Adrenal gland (tissue), 5 donors: ENCODE data around the gene DIAPH1.

Experiments used
- POLR2A ChIP-seq, 2 donors: fragments of 450-650 bp; IDR thresholded peaks; one replicate each; pipeline ENCODE4 v1.6.1; 2017; ENCODE audit warnings: antibody characterized with exemption in 2 of 2, mild to moderate bottlenecking in 2 of 2, moderate library complexity in 1 of 2
- TF ChIP-seq, protein P1 (sequence below), 6 experiments: fragments of 450-650 bp in 4 of 6; fragments of 200-600 bp in 2 of 6; sonication (generic) in 1 of 6; IDR thresholded peaks; 1 replicate in 5 of 6; 2 replicates in 1 of 6; pipeline versions ENCODE4 v1.5.1 to v1.8.0; 2016 to 2021; ENCODE audit warnings: antibody characterized with exemption in 6 of 6, mild to moderate bottlenecking in 2 of 6, moderate library complexity in 1 of 6
- donor health status: DM: no; HTN: no; CAD: no.

DNA sequence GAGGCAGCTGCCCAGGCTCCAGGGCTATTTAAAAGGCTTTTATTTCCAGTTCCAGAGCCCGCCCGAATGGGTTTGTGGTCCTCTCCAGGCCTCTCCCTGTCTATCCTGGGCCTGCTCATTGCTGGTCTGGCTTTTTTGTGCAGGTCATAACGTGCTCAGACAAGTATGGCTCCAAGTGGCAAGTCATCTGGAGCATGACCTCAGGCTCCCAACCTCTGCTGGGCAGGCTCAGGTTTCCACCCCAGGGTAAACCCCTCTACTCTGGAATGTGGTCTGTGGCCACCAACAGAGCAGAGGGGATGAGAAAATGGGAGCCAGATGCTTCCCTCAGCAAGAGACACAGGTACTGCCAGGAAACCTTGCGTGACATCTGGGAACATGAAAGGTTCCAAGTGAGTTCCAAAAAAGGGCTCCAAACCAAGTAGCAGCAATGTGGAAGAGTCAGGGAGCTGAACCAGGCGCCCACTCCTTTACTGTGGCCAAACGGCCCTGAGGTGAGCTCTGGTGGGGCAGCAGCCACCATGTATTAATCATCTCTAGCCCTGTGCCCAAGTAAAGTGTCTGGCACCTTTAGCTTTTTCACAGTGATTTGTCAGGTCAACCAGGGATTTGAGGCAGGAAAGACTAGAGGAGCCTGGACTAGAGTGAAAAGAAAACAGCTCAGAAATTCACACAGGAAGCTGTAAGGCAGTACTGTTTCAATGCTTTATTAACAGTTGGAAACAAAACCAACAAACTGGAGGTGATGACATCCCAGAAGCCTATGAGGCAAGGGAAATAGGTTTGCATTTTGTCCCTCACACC is 104.3 kb downstream of the DIAPH1 start:
- TF ChIP-seq, protein P1, sequence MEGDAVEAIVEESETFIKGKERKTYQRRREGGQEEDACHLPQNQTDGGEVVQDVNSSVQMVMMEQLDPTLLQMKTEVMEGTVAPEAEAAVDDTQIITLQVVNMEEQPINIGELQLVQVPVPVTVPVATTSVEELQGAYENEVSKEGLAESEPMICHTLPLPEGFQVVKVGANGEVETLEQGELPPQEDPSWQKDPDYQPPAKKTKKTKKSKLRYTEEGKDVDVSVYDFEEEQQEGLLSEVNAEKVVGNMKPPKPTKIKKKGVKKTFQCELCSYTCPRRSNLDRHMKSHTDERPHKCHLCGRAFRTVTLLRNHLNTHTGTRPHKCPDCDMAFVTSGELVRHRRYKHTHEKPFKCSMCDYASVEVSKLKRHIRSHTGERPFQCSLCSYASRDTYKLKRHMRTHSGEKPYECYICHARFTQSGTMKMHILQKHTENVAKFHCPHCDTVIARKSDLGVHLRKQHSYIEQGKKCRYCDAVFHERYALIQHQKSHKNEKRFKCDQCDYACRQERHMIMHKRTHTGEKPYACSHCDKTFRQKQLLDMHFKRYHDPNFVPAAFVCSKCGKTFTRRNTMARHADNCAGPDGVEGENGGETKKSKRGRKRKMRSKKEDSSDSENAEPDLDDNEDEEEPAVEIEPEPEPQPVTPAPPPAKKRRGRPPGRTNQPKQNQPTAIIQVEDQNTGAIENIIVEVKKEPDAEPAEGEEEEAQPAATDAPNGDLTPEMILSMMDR (IDR thresholded peaks at IDR 0.05) = peak in 1 of 6 experiments; percentile 3
- no peak for TF ChIP-seq POLR2A (IDR thresholded peaks at IDR 0.05)
